Measurements from ENCODE around the gene ADAM10. TPM values are rescaled to one million over a fixed set of nuclear protein-coding genes. Genes with fewer than 3 reads are reported as not detected.

The ADAM10 gene
- total and polyA plus RNA-seq, 2 of the 4 experiments (the other 2 are of a cell fraction): 110 to 185 TPM

DNA sequence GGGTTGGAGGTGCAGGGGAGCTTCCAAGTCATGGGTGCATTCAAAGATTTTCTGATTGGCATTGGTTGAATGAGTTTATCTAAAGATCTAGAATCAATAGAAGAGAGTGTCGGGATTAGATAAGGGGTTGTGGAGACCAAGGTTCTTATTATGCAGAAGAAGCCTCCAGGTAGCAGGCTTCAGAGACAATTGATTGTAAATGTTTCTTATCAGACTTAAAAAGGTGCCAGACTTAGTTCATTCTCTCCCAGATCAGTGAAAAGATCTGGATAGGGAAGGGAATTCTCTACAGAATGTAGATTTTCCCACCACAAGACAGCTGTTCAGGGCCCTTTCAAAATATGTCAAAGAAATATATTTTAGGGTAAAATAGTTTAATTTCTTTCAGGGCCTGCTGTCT is 188.2 kb downstream of the ADAM10 start:
- no peak for DNase-seq
- H3K4me2 ChIP-seq (ENCODE audit: low read depth, low read length): no peak overlapping the region
- no peak overlapping the region for H4K8ac ChIP-seq (ENCODE audit: low read depth in 2 of 2, low read length in 2 of 2)
- H3K27ac ChIP-seq (ENCODE audit: insufficient read depth, low read length): no peak overlapping the region
- H3K36me3 ChIP-seq (ENCODE audit: control insufficient read depth, insufficient read depth, low read length): no peaks in the 10 kb centered on the region
- H3K27me3 ChIP-seq (ENCODE audit: control insufficient read depth, insufficient read depth, low read length): peaks cover 3% of the 10 kb centered on the region; the same call in 1 of the 2 replicates
- ATAC-seq (ENCODE audit: low read depth): no peak
- no CpG with 5 or more reads among the region's 1 CpG for WGBS, 2 experiments (ENCODE audit: extremely low coverage in 2 of 2, insufficient read length in 1 of 2)
- H3K56ac ChIP-seq (ENCODE audit: extremely low read depth, insufficient read depth, low read length): no peak overlapping the region
- H3K79me1 ChIP-seq (ENCODE audit: low read depth in 1 of 2, low read length in 2 of 2): no peaks in the 10 kb centered on the region
- no peak overlapping the region for H4K5ac ChIP-seq (ENCODE audit: low read depth, low read length)
- intact Hi-C loops (cut with micrococcal nuclease): no loop called here
- no peak overlapping the region for H3K23ac ChIP-seq (ENCODE audit: low read depth, low read length)
- ChIA-PET CTCF (no interaction called here), POLR2A (ENCODE audit: unreplicated experiment) (no interaction called here)
- no peak overlapping the region for H2AK5ac ChIP-seq (ENCODE audit: low read depth, low read length)
- H3K18ac ChIP-seq (ENCODE audit: low read depth, low read length): no peak overlapping the region
- no peaks in the 10 kb centered on the region for H3K9me1 ChIP-seq (ENCODE audit: insufficient read depth, low read length)
- no peak overlapping the region for H2BK20ac ChIP-seq (ENCODE audit: low read depth, low read length)
- no peak overlapping the region for H2BK15ac ChIP-seq (ENCODE audit: low read depth, low read length)
- no TSS peak for BruUV-seq (replicated peaks)
- no peaks in the 10 kb centered on the region; the same call in 1 of the 2 replicates for H3K9me3 ChIP-seq (ENCODE audit: control insufficient read depth, insufficient read depth, low read length)
- no peak overlapping the region for H3K4me3 ChIP-seq (ENCODE audit: insufficient read depth, low read depth, low read length)
- TF ChIP-seq POLR2A (IDR thresholded peaks at IDR 0.05; ENCODE audit: low read depth, low read length) (no peak), RFX5 (IDR thresholded peaks at IDR 0.05; ENCODE audit: low read depth, low read length) (no peak), FOS (IDR thresholded peaks at IDR 0.05; ENCODE audit: low read depth, low read length) (no peak), MAZ (IDR thresholded peaks at IDR 0.05; ENCODE audit: borderline replicate concordance, low read depth, low read length) (no peak), CHD1 (IDR thresholded peaks at IDR 0.05; ENCODE audit: low read depth, low read length) (no peak), RAD21 (IDR thresholded peaks at IDR 0.05; ENCODE audit: low read length) (no peak), SMC3 (IDR thresholded peaks at IDR 0.05; ENCODE audit: low read depth, low read length) (no peak), BHLHE40 (IDR thresholded peaks at IDR 0.05; ENCODE audit: low read depth, low read length) (no peak), RCOR1 (IDR thresholded peaks at IDR 0.05; ENCODE audit: insufficient replicate concordance, low read length) (no peak), NFE2L2 (IDR thresholded peaks at IDR 0.05; ENCODE audit: low read depth, low read length) (no peak)
- TF ChIP-seq, protein P1, sequence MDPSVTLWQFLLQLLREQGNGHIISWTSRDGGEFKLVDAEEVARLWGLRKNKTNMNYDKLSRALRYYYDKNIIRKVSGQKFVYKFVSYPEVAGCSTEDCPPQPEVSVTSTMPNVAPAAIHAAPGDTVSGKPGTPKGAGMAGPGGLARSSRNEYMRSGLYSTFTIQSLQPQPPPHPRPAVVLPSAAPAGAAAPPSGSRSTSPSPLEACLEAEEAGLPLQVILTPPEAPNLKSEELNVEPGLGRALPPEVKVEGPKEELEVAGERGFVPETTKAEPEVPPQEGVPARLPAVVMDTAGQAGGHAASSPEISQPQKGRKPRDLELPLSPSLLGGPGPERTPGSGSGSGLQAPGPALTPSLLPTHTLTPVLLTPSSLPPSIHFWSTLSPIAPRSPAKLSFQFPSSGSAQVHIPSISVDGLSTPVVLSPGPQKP (IDR thresholded peaks at IDR 0.05; ENCODE audit: borderline replicate concordance, low read depth, low read length): no peak
- TF ChIP-seq, protein P2, sequence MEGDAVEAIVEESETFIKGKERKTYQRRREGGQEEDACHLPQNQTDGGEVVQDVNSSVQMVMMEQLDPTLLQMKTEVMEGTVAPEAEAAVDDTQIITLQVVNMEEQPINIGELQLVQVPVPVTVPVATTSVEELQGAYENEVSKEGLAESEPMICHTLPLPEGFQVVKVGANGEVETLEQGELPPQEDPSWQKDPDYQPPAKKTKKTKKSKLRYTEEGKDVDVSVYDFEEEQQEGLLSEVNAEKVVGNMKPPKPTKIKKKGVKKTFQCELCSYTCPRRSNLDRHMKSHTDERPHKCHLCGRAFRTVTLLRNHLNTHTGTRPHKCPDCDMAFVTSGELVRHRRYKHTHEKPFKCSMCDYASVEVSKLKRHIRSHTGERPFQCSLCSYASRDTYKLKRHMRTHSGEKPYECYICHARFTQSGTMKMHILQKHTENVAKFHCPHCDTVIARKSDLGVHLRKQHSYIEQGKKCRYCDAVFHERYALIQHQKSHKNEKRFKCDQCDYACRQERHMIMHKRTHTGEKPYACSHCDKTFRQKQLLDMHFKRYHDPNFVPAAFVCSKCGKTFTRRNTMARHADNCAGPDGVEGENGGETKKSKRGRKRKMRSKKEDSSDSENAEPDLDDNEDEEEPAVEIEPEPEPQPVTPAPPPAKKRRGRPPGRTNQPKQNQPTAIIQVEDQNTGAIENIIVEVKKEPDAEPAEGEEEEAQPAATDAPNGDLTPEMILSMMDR (conservative IDR thresholded peaks at IDR 0.05; ENCODE audit: low read depth, low read length): no peak
- TF ChIP-seq, protein P3, sequence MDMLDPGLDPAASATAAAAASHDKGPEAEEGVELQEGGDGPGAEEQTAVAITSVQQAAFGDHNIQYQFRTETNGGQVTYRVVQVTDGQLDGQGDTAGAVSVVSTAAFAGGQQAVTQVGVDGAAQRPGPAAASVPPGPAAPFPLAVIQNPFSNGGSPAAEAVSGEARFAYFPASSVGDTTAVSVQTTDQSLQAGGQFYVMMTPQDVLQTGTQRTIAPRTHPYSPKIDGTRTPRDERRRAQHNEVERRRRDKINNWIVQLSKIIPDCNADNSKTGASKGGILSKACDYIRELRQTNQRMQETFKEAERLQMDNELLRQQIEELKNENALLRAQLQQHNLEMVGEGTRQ (IDR thresholded peaks at IDR 0.05; ENCODE audit: low read depth, low read length): no peak
- H3K9ac ChIP-seq (ENCODE audit: low read depth, low read length): no peak overlapping the region
- no peak overlapping the region for H2AFZ ChIP-seq (replicated peaks; ENCODE audit: low read length, poor library complexity)
- no peaks in the 10 kb centered on the region for H3K4me1 ChIP-seq (ENCODE audit: control insufficient read depth, insufficient read depth, low read length)
- no peak overlapping the region for H3K4ac ChIP-seq (ENCODE audit: low read depth, low read length)
- H2BK120ac ChIP-seq (ENCODE audit: low read depth, low read length): no peak overlapping the region
- H4K91ac ChIP-seq (ENCODE audit: insufficient read depth, low read depth, low read length): no peak overlapping the region
- no peak overlapping the region for H2BK5ac ChIP-seq (ENCODE audit: low read depth, low read length, poor library complexity, severe bottlenecking)
- dilution Hi-C loops (cut with HindIII; ENCODE audit: low sequenced_read_pairs, unreplicated experiment): no loop called here
- H4K20me1 ChIP-seq (ENCODE audit: insufficient read depth, low read length): no peaks in the 10 kb centered on the region
- H3K14ac ChIP-seq (replicated peaks; ENCODE audit: low read depth, low read length): no peak overlapping the region
- no peak overlapping the region for H2AK9ac ChIP-seq (replicated peaks; ENCODE audit: low read depth, low read length, poor library complexity)
- in situ Hi-C loops (cut with MboI; ENCODE audit: low sequenced_read_pairs): no loop called here
